ENCODE results near the gene DISP2.

- no peak for TF ChIP-seq CTCF (IDR thresholded peaks at IDR 0.05)
- no peak for TF ChIP-seq POLR2A (IDR thresholded peaks at IDR 0.05)
Measured at GRCh38 chr15:40398413-40398873, 40.4 kb downstream of the DISP2 start.

All from uterus (tissue), 2 donors.